HepG2 (cell line): Measurements from ENCODE around the gene RBM26. TPM values are rescaled to one million over a fixed set of nuclear protein-coding genes. Genes with fewer than 3 reads are reported as not detected.

Experiments used
- ATAC-seq: fragments of 200-7000 bp; cut with Tn5 transposase; 3 replicates; pipeline ENCODE4 v1.9.1; 2020; ENCODE audit warnings: mild to moderate bottlenecking, moderate library complexity
- BruUV-seq: library from RNA; stranded (reverse); fragments of 400-500 nt; replicated peaks from 2 replicates; lab custom pipeline; 2021; lab: Mats Ljungman, UMichigan
- CTCF ChIA-PET: fragments of 300-600 bp; formaldehyde crosslinking; extraction: SDS; loops from one replicate; lab custom pipeline; 2021; ENCODE audit warnings: low total read pairs, inconsistent platforms, low intra/inter-chr PET ratio; lab: Yijun Ruan, JAX
- POLR2A ChIA-PET: fragments of 350-600 bp; sonication (Branson Sonifier 250); formaldehyde crosslinking; loops from one replicate; lab custom pipeline; 2020; ENCODE audit warnings: antibody characterized with exemption, inconsistent platforms; lab: Yijun Ruan, JAX
- DNase-seq: peaks from one replicate; pipeline ENCODE4 v3.0.0-alpha.2; 2015; ENCODE audit warnings: low spot score
- FAIRE-seq: peaks from 3 replicates; lab custom pipeline; 2011; peaks lifted over from hg19 to GRCh38; lab: Jason Lieb, UNC
- H2AFZ ChIP-seq: one replicate; pipeline ENCODE4 v1.6.1; 2011; ENCODE audit warnings: low read length, inconsistent platforms
- H3K27ac ChIP-seq: fragments of 300-600 bp; 3 replicates; pipeline ENCODE4 v1.8.0; 2011; ENCODE audit warnings: mixed run types, mild to moderate bottlenecking, mixed read lengths, low read length, inconsistent platforms; ENCODE audit not compliant: insufficient read depth; ENCODE audit errors: extremely low read length
- H3K27me3 ChIP-seq, 2 experiments: fragments of 200-600 bp in 1 of 2; 2 replicates in 1 of 2; 3 replicates in 1 of 2; pipeline versions ENCODE4 v1.6.0 to v1.8.0; 2011; ENCODE audit warnings: low read length in 2 of 2, mild to moderate bottlenecking in 2 of 2, moderate library complexity in 2 of 2, inconsistent platforms in 1 of 2; ENCODE audit not compliant: insufficient read depth in 2 of 2, control insufficient read depth in 1 of 2
- H3K36me3 ChIP-seq, 2 experiments: fragments of 200-600 bp in 1 of 2; replicated peaks in 1 of 2; 2 replicates in 1 of 2; 3 replicates in 1 of 2; pipeline versions ENCODE4 v1.5.1 to v1.8.0; 2011; ENCODE audit warnings: low read length in 2 of 2, inconsistent platforms in 1 of 2; ENCODE audit not compliant: insufficient read depth in 2 of 2, control insufficient read depth in 1 of 2
- H3K4me1 ChIP-seq: 2 replicates; pipeline ENCODE4 v1.5.1; 2012; ENCODE audit warnings: low read length, inconsistent platforms; ENCODE audit not compliant: insufficient read depth
- H3K4me2 ChIP-seq: 2 replicates; pipeline ENCODE4 v1.6.0; 2011; ENCODE audit warnings: low read depth, low read length, inconsistent platforms
- H3K4me3 ChIP-seq, 3 experiments: fragments of 200-600 bp in 1 of 3; sonication (generic), shearing (Covaris generic) in 1 of 3; replicated peaks in 1 of 3; 2 replicates each; pipeline ENCODE4 v1.5.1; 2011 to 2016; ENCODE audit warnings: low read length in 3 of 3, inconsistent platforms in 2 of 3, low read depth in 2 of 3, mild to moderate bottlenecking in 2 of 3, control low read depth in 1 of 3, mixed read lengths in 1 of 3; ENCODE audit not compliant: insufficient read depth in 1 of 3
- H3K79me2 ChIP-seq: one replicate; pipeline ENCODE4 v1.6.1; 2011; ENCODE audit warnings: low read length, inconsistent platforms; ENCODE audit not compliant: insufficient read depth
- H3K9ac ChIP-seq: 2 replicates; pipeline ENCODE4 v1.6.0; 2011; ENCODE audit warnings: mild to moderate bottlenecking, low read depth, low read length, inconsistent platforms; ENCODE audit not compliant: insufficient read depth
- H3K9me3 ChIP-seq: 2 replicates; pipeline ENCODE4 v1.5.1; 2012; ENCODE audit warnings: mild to moderate bottlenecking, low read length
- H4K20me1 ChIP-seq: 2 replicates; pipeline ENCODE4 v1.6.0; 2011; ENCODE audit warnings: inconsistent platforms, mild to moderate bottlenecking, low read length, moderate library complexity; ENCODE audit not compliant: insufficient read depth
- FOXK2 ChIP-seq: fragments of 450-650 bp; IDR thresholded peaks from 2 replicates; pipeline ENCODE4 v1.6.1; 2016
- NKX3-1 ChIP-seq: sonication (generic); formaldehyde crosslinking; IDR thresholded peaks from 2 replicates; pipeline ENCODE4 v1.5.0; 2020; ENCODE audit warnings: missing genetic modification reagents
- NRL ChIP-seq: sonication (generic); formaldehyde crosslinking; IDR thresholded peaks from 2 replicates; pipeline ENCODE4 v1.5.0; 2020; ENCODE audit warnings: missing genetic modification reagents, mild to moderate bottlenecking, moderate library complexity, borderline replicate concordance
- SMAD3 ChIP-seq: sonication (generic); formaldehyde crosslinking; IDR thresholded peaks from 2 replicates; pipeline ENCODE4 v1.4.0; 2020; ENCODE audit warnings: missing genetic modification reagents
- ZBTB2 ChIP-seq: sonication (generic); formaldehyde crosslinking; IDR thresholded peaks from 2 replicates; pipeline ENCODE4 v1.8.0; 2022; ENCODE audit warnings: low read depth, missing genetic modification reagents
- WGBS: methylation state at CpG from one replicate; pipeline ENCODE4 v1.1.6; 2017; ENCODE audit warnings: low lambda C conversion rate; 5-methylcytosine and 5-hydroxymethylcytosine counted together
- in situ Hi-C: cut with HindIII; loops from 2 replicates; pipeline ENCODE4 v1.10.0; 2017; ENCODE audit warnings: low pct_unique_long_range_greater_than_20kb; ENCODE audit not compliant: extremely low pct_ligation_motif_present
- intact Hi-C: fragments of 100-400 bp; cut with micrococcal nuclease; formaldehyde crosslinking; loops from one replicate; pipeline ENCODE4 v1.10.0; 2022; ENCODE audit not compliant: unreplicated experiment
- polyA plus RNA-seq, 8 experiments: library from polyadenylated mRNA; depleted of rRNA in 3 of 8; stranded (reverse) in 7 of 8; unstranded in 1 of 8; fragments of >200 nt; fragmentation: Illumina TruSeq in 4 of 8; extraction: Trizol in 4 of 8; gene quantifications; 2 replicates each; pipeline versions ENCODE4 v1.2.1 to v1.2.3, GENCODE V29; 2011 to 2016; ENCODE audit warnings: low read depth in 4 of 8, missing spikeins in 1 of 8, mixed read lengths in 1 of 8; ENCODE audit not compliant: insufficient read depth in 1 of 8
- total RNA-seq, 5 experiments: library from RNA; depleted of rRNA; stranded (reverse); fragments of >200 nt; fragmentation: Illumina TruSeq; extraction: Trizol; gene quantifications; 2 replicates each; pipeline ENCODE4 v1.2.3, GENCODE V29; 2016; ENCODE audit warnings: low read depth in 1 of 5
- TF ChIP-seq, protein P1 (sequence below): IDR thresholded peaks from 2 replicates; pipeline ENCODE4 v1.6.1; 2012; ENCODE audit warnings: low read depth, low read length, improper control_type of control experiment
- TF ChIP-seq, protein P2 (sequence below): sonication (generic); formaldehyde crosslinking; IDR thresholded peaks from 2 replicates; pipeline ENCODE4 v1.9.0; 2021; ENCODE audit warnings: missing genetic modification reagents, mild to moderate bottlenecking, borderline replicate concordance

RBM26 gene
- total and polyA plus RNA-seq, 2 of the 13 experiments (the other 11 are each of a cell fraction or from before 2014, with no cell fraction given): 19.4 to 34.4 TPM

DNA sequence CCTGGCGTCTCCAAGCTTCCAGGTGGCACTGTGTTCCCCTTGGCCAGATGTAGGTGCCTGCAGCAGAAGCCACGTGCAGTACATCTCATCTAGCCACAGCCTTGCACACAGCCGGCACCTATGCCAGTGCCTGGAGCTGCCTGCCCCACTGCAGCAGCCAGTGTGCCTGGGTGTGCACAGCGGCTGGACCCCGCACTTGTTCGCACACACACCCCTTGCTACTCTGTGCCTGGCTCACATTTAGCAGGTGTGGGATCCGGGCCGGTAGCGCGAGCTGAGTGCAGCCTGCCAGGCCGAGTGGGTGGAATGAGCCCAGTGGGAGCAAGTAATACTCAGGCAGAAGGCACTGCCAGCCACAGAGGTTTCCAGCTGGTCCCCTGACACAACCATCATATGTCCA lies 26.9 kb upstream of the RBM26 start:
- POLR2A ChIA-PET: no interaction called here
- CTCF ChIA-PET: no interaction called here
- intact Hi-C loops (no loop called here), in situ Hi-C loops (no loop called here)
- no peak for DNase-seq
- TF ChIP-seq, protein P1, sequence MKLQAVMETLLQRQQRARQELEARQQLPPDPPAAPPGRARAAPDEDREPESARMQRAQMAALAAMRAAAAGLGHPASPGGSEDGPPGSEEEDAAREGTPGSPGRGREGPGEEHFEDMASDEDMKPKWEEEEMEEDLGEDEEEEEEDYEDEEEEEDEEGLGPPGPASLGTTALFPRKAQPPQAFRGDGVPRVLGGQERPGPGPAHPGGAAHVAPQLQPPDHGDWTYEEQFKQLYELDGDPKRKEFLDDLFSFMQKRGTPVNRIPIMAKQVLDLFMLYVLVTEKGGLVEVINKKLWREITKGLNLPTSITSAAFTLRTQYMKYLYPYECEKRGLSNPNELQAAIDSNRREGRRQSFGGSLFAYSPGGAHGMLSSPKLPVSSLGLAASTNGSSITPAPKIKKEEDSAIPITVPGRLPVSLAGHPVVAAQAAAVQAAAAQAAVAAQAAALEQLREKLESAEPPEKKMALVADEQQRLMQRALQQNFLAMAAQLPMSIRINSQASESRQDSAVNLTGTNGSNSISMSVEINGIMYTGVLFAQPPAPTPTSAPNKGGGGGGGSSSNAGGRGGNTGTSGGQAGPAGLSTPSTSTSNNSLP: no peak
- TF ChIP-seq SMAD3 (CRISPR knock-in tag): no peak
- no peak for TF ChIP-seq NRL
- TF ChIP-seq ZBTB2 (CRISPR knock-in tag): no peak
- no peak for TF ChIP-seq NKX3-1 (CRISPR knock-in tag)
- TF ChIP-seq FOXK2: no peak
- TF ChIP-seq, protein P2, sequence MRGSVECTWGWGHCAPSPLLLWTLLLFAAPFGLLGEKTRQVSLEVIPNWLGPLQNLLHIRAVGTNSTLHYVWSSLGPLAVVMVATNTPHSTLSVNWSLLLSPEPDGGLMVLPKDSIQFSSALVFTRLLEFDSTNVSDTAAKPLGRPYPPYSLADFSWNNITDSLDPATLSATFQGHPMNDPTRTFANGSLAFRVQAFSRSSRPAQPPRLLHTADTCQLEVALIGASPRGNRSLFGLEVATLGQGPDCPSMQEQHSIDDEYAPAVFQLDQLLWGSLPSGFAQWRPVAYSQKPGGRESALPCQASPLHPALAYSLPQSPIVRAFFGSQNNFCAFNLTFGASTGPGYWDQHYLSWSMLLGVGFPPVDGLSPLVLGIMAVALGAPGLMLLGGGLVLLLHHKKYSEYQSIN (CRISPR knock-in tag): no peak
- Histone ChIP-seq H2AFZ (no peak overlapping the region), H3K4me2 (no peak overlapping the region), H3K27ac (no peak overlapping the region), H3K27me3 (no peaks in the 10 kb centered on the region), H3K79me2 (no peaks in the 10 kb centered on the region), H3K36me3 (no peaks in the 10 kb centered on the region), H4K20me1 (no peaks in the 10 kb centered on the region), H3K4me3 (no peak overlapping the region), H3K9ac (no peak overlapping the region), H3K4me1 (no peaks in the 10 kb centered on the region), H3K9me3 (no peaks in the 10 kb centered on the region)
- peak; percentile 56 for ATAC-seq
- FAIRE-seq: no peak
- no TSS peak for BruUV-seq
- WGBS: 85% methylated on average over 9 of the region's 11 CpGs
